ENCODE measurements around the gene RPL5. TPM values are rescaled to one million over a fixed set of nuclear protein-coding genes. Genes with fewer than 3 reads are reported as not detected.
A peak's percentile ranks its signal among the peaks of the same experiment; 100 is the strongest.

RPL5 gene
- total RNA-seq, 2 donors from 2014 or later = 792 to 927 TPM

DNA sequence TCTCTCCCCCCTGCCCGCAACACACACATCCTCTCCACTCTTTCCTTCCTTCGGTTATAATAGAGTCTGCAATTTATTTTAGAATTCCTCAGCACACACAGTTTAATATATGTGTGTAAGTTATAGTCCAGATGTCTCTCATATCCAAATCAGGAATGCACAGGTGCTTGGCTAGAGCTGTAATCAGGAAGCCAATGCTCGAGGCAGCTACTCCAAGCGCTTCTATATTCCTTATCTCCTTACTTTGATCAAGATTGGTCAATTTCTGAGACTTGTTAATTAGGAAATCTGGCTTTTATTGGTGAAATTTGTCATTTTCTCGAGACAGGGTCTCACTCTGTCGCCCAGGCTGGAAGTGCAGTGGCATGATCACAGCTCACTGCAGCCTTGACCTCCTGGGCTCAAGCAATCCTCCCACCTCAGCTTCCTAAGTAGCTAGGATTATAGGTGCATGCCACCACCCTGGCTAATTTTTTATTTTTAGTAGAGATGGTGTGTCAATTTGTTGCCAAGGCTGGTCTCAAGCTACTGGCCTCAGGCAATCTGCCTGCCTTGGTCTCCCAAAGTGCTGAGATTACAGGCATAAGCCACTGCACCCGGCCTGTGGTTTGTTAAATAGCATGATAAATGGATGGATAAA, 27.7 kb downstream of the RPL5 start:
- ATAC-seq (ENCODE audit: insufficient number of reproducible peaks, low FRiP score, low read depth) = peak; percentile 26
- peak overlapping the region; percentile 53 for H3K4me3 ChIP-seq
- DNase-seq (ENCODE audit: low spot score) = no peak
- no peaks in the 10 kb centered on the region for H3K4me1 ChIP-seq (ENCODE audit: control insufficient read depth in 1 of 2, low read depth in 2 of 2)
- TF ChIP-seq, protein P1, sequence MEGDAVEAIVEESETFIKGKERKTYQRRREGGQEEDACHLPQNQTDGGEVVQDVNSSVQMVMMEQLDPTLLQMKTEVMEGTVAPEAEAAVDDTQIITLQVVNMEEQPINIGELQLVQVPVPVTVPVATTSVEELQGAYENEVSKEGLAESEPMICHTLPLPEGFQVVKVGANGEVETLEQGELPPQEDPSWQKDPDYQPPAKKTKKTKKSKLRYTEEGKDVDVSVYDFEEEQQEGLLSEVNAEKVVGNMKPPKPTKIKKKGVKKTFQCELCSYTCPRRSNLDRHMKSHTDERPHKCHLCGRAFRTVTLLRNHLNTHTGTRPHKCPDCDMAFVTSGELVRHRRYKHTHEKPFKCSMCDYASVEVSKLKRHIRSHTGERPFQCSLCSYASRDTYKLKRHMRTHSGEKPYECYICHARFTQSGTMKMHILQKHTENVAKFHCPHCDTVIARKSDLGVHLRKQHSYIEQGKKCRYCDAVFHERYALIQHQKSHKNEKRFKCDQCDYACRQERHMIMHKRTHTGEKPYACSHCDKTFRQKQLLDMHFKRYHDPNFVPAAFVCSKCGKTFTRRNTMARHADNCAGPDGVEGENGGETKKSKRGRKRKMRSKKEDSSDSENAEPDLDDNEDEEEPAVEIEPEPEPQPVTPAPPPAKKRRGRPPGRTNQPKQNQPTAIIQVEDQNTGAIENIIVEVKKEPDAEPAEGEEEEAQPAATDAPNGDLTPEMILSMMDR (IDR thresholded peaks at IDR 0.05) = no peak
- H3K27ac ChIP-seq = no peak overlapping the region
- H3K9me3 ChIP-seq = no peaks in the 10 kb centered on the region
- H3K27me3 ChIP-seq (replicated peaks; ENCODE audit: insufficient read depth) = no peaks in the 10 kb centered on the region
- no peaks in the 10 kb centered on the region for H3K36me3 ChIP-seq

DNA sequence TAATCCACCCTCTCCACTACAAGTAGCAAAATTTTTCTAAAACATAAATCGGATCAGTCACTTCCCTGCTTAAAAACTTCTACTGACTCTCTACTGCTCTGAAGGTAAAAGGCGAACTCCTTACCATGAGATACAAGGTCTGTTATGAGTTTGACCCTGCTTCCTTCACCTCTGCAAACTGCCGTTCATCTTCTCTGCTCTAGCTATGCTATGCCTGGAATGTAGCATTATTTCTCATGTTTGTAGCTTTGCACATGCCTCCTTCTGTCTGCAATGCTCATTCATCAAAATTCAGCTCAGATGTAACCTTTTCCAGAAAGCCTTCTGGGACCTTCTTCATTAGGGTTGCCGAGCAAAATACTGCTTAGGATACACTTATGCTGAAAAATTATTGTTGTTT, 30.8 kb downstream of the RPL5 start:
- Histone ChIP-seq H3K27ac (no peak overlapping the region), H3K4me3 (no peak overlapping the region), H3K9me3 (no peaks in the 10 kb centered on the region), H3K36me3 (no peaks in the 10 kb centered on the region), H3K4me1 (ENCODE audit: control insufficient read depth in 1 of 2, low read depth in 2 of 2) (no peaks in the 10 kb centered on the region), H3K27me3 (replicated peaks; ENCODE audit: insufficient read depth) (no peaks in the 10 kb centered on the region)
- TF ChIP-seq, protein P1 (IDR thresholded peaks at IDR 0.05) = no peak
- DNase-seq (ENCODE audit: low spot score) (no peak), ATAC-seq (ENCODE audit: insufficient number of reproducible peaks, low FRiP score, low read depth) (no peak)

DNA sequence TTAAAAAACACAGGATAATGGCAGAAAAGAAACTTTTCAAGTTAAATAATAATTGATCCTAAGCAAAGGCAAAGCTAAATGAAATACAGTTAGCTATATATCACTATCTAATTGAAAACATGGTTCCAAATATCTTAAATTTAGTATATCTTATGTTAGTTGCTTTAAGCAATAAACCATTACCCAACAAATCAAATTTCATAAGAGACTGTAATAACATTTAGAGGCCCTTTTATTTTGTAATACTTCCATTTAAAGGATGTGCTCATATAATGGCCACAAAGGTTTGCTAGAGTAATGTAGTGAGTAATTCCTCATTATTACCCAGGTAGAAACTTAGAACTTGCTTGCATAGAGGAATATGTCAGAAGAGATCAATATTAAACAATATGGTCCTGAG, 32.3 kb downstream of the RPL5 start:
- ATAC-seq (ENCODE audit: insufficient number of reproducible peaks, low FRiP score, low read depth) (no peak), DNase-seq (ENCODE audit: low spot score) (no peak)
- no peaks in the 10 kb centered on the region for H3K4me1 ChIP-seq (ENCODE audit: control insufficient read depth in 1 of 2, low read depth in 2 of 2)
- H3K9me3 ChIP-seq = no peaks in the 10 kb centered on the region
- H3K4me3 ChIP-seq = no peak overlapping the region
- no peaks in the 10 kb centered on the region for H3K36me3 ChIP-seq
- no peak overlapping the region for H3K27ac ChIP-seq
- no peaks in the 10 kb centered on the region for H3K27me3 ChIP-seq (replicated peaks; ENCODE audit: insufficient read depth)
- TF ChIP-seq, protein P1 (IDR thresholded peaks at IDR 0.05) = no peak

GRCh38 chr1:92870591-92870990, 38.8 kb downstream of the RPL5 start:
- Histone ChIP-seq H3K36me3 (peaks cover 5% of the 10 kb centered on the region), H3K27me3 (replicated peaks; ENCODE audit: insufficient read depth) (no peaks in the 10 kb centered on the region), H3K4me1 (ENCODE audit: control insufficient read depth in 1 of 2, low read depth in 2 of 2) (no peaks in the 10 kb centered on the region), H3K9me3 (no peaks in the 10 kb centered on the region), H3K27ac (no peak overlapping the region), H3K4me3 (no peak overlapping the region)
- no peak for DNase-seq (ENCODE audit: low spot score)
- TF ChIP-seq, protein P1 (IDR thresholded peaks at IDR 0.05) = no peak
- ATAC-seq (ENCODE audit: insufficient number of reproducible peaks, low FRiP score, low read depth) = no peak

DNA sequence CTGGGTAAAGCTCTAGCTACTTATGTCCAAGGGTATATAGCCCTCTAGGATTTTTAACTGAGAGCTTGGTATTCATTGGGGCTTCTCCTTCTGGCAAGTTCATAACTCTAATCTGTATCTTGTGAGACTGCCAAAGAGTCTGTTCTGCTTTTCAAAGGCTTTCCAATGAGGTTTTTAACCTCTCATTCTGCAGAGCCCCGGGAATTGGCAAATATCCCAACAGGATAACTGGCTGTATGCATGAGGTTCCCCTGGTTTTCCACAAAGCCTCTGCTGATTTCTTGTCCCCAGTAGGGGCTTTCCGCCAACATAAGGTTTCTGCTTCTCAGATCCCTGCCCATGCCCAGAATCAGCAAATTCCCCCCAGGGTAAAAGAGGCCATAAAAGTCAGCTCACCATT, 40.9 kb downstream of the RPL5 start:
- H3K27ac ChIP-seq = no peak overlapping the region
- TF ChIP-seq, protein P1 (IDR thresholded peaks at IDR 0.05) = no peak
- ATAC-seq (ENCODE audit: insufficient number of reproducible peaks, low FRiP score, low read depth) = no peak
- H3K36me3 ChIP-seq = peaks cover 5% of the 10 kb centered on the region
- no peaks in the 10 kb centered on the region for H3K4me1 ChIP-seq (ENCODE audit: control insufficient read depth in 1 of 2, low read depth in 2 of 2)
- no peak for DNase-seq (ENCODE audit: low spot score)
- no peak overlapping the region for H3K4me3 ChIP-seq
- H3K27me3 ChIP-seq (replicated peaks; ENCODE audit: insufficient read depth) = no peaks in the 10 kb centered on the region
- no peaks in the 10 kb centered on the region for H3K9me3 ChIP-seq

All from thoracic aorta (tissue), 2 donors.